Esophagus (tissue), 2 donors: ENCODE measurements around the gene PHF23. TPM values are rescaled to one million over a fixed set of nuclear protein-coding genes. Genes with fewer than 3 reads are reported as not detected.

ENCODE experiments used
- H3K27ac ChIP-seq, 2 donors: one replicate each; pipeline ENCODE4 v1.5.1; 2013; ENCODE audit warnings: low read depth in 2 of 2, mild to moderate bottlenecking in 2 of 2, inconsistent platforms in 1 of 2, low read length in 1 of 2, moderate library complexity in 1 of 2
- H3K27me3 ChIP-seq, 2 donors: one replicate each; pipeline ENCODE4 v1.6.1; 2013; ENCODE audit warnings: low read length in 2 of 2, control low read depth in 1 of 2, mild to moderate bottlenecking in 1 of 2; ENCODE audit not compliant: insufficient read depth in 2 of 2, control insufficient read depth in 1 of 2
- H3K36me3 ChIP-seq, 2 donors: one replicate each; pipeline ENCODE4 v1.6.1; 2013; ENCODE audit warnings: low read length in 1 of 2; ENCODE audit not compliant: control insufficient read depth in 2 of 2, insufficient read depth in 2 of 2
- H3K4me1 ChIP-seq, 2 donors: one replicate each; pipeline ENCODE4 v1.6.1; 2013; ENCODE audit warnings: low read length in 1 of 2; ENCODE audit not compliant: control insufficient read depth in 2 of 2, insufficient read depth in 2 of 2
- H3K4me3 ChIP-seq, 2 donors: one replicate each; pipeline ENCODE4 v1.5.1; 2013; ENCODE audit warnings: low read length in 2 of 2, mild to moderate bottlenecking in 2 of 2, low read depth in 1 of 2, moderate library complexity in 1 of 2
- H3K9me3 ChIP-seq, 2 donors: one replicate each; pipeline ENCODE4 v1.6.1; 2013; ENCODE audit warnings: mild to moderate bottlenecking in 2 of 2, low read depth in 1 of 2, low read length in 1 of 2, moderate library complexity in 1 of 2; ENCODE audit not compliant: control insufficient read depth in 2 of 2, insufficient read depth in 1 of 2
- WGBS, 2 donors: extraction: QIAGEN DNeasy Blood & Tissue Kit; methylation state at CpG; one replicate each; pipeline ENCODE4 v1.1.7; 2013; 5-methylcytosine and 5-hydroxymethylcytosine counted together
- polyA plus RNA-seq, 2 donors: library from polyadenylated mRNA; stranded (reverse); fragments of 200-250 nt; gene quantifications; one replicate each; pipeline ENCODE4 v1.2.3, GENCODE V29; 2013
- donor health status: healthy with polysubstance abuse.
- donor health status: Bipolar disorder and iron deficiency.

PHF23 gene
- polyA plus RNA-seq, 2 donors: 22.4 to 29.6 TPM

- H3K4me1 ChIP-seq: no peaks in the 10 kb centered on the region
- no peaks in the 10 kb centered on the region for H3K27me3 ChIP-seq
- peak overlapping the region in 1 of 2 donors; percentile 59 for H3K27ac ChIP-seq
- peaks cover 10 to 17% of the 10 kb centered on the region in 2 donors for H3K36me3 ChIP-seq
- peak overlapping the region in 1 of 2 donors; percentile 65 for H3K4me3 ChIP-seq
- WGBS, 2 donors: 65 to 67% methylated on average over 7 of the region's 7 CpGs
- H3K9me3 ChIP-seq: no peaks in the 10 kb centered on the region
Measured at GRCh38 chr17:7258731-7259554, 19.7 kb upstream of the PHF23 start.

DNA sequence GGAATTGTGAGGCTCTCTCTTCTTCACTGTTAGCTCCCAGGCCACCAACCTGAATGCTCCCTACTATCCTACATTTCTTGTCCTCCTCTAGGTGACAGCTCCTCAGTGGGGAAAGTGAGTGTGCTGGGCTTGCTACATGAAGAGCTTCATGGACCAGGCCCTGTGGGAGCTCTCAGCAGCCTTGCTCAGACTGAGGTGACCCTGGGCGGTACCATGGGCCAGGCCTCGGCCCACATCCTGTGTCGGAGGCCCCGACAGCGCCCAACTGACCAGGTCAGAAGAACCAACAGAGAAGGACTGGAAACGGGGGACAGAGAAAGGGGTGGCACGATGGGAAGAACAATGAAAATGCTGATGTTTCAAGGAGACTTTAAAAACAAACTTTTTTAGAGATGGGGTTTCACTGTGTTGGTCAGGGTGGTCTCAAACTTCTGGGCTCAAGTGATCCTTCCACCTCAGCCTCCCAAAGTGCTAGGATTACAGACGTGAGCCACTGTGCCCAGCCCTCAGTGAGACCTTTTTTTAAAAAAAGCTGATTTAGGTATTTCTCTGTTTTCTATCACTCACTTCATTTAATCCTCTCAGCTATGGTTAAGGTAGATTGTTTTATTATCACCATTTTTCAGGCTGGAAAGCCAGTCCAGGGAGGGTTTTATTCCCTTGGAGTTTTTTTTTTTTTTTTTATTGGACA, 17.7 kb upstream of the PHF23 start:
- peaks cover 10 to 17% of the 10 kb centered on the region in 2 donors for H3K36me3 ChIP-seq

DNA sequence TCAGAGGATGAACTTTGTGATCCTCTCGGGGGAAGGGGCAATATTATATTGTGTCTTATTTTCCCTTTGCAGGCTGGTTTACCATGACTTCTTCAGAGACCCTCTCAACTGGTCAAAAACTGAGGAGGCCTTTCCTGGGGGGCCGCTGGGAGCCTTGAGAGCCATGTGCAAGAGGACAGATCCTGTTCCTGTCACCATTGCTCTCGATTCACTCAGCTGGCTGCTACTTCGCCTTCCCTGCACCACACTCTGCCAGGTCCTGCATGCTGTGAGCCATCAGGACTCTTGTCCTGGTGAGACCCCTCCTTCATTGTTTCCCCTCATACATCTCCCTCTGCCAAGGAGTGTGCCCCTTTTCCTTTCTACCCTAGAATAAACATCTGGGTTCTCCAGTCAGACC, 15.3 kb upstream of the PHF23 start:
- 90 to 91% methylated on average over 4 of the region's 4 CpGs for WGBS, 2 donors
- Histone ChIP-seq H3K4me3 (no peak overlapping the region), H3K36me3 (peaks cover 10 to 17% of the 10 kb centered on the region in 2 donors), H3K4me1 (peaks cover 2 to 3% of the 10 kb centered on the region in 2 donors), H3K9me3 (no peaks in the 10 kb centered on the region), H3K27me3 (no peaks in the 10 kb centered on the region), H3K27ac (no peak overlapping the region)

More for the DNA sequence above, 17.7 kb upstream of the PHF23 start:
- Histone ChIP-seq H3K9me3 (no peaks in the 10 kb centered on the region), H3K27ac (no peak overlapping the region), H3K27me3 (no peaks in the 10 kb centered on the region), H3K4me3 (no peak overlapping the region), H3K4me1 (peaks cover 0 to 2% of the 10 kb centered on the region in 2 donors)
- 86 to 89% methylated on average over 8 of the region's 8 CpGs for WGBS, 2 donors

GRCh38 chr17:7253082-7253481, 13.8 kb upstream of the PHF23 start:
- no peaks in the 10 kb centered on the region for H3K9me3 ChIP-seq
- peak overlapping the region; percentile 28 to 70 for H3K27ac ChIP-seq
- peaks cover 3 to 6% of the 10 kb centered on the region in 2 donors for H3K4me1 ChIP-seq
- no peaks in the 10 kb centered on the region for H3K27me3 ChIP-seq
- 54 to 71% methylated on average over 5 of the region's 5 CpGs for WGBS, 2 donors
- H3K36me3 ChIP-seq: peaks cover 5 to 13% of the 10 kb centered on the region in 2 donors
- peak overlapping the region in 1 of 2 donors; percentile 77 for H3K4me3 ChIP-seq

DNA sequence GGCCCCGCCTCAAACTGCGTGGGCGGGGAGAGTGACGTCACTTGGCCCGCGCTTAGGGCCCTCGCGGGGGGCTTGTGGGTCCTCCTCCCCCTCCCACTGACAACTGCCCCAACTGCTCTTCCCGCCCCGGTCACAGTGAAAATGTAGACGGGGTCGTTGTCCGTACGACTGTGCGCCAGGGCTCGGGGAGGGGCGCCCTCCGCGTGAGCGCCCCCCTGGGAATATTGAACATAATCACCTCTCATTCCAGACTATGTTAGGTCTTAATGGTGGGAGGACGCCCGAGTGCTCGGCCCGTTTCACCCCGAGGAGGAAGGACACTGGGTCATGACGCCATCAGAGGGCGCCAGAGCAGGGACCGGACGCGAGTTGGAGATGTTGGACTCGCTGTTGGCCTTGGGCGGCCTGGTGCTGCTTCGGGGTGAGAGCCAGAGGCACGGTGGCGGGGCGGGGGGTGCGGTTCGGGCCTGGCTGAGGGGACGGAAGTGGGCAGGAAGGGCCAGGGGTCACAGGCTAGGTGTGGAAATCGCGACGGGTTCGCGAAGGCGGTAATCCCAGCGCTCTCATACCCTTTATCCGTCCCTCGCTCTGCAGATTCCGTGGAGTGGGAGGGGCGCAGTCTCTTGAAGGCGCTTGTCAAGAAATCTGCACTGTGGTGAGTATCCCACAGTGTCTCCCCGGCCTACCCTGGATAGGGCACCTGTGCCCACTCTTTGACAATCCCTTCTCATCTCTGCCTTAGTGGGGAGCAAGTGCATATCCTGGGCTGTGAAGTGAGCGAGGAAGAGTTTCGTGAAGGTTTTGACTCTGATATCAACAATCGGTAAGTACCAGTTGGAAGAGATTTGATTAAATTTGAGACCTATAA, 13.2 kb upstream of the PHF23 start, which contains the start of gene ELP5:
Gene ELP5 (plus strand): TSS at position 40 of the 868 bp plus-strand sequence. CDS start 336 bp downstream, at position 376.
- Histone ChIP-seq H3K9me3 (no peaks in the 10 kb centered on the region), H3K36me3 (peaks cover 5 to 11% of the 10 kb centered on the region in 2 donors), H3K27ac (peak within 1 kb of the TSS; percentile 99 to 100), H3K4me3 (peak within 1 kb of the TSS; percentile 77 to 78), H3K27me3 (no peaks in the 10 kb centered on the region), H3K4me1 (peaks cover 3 to 6% of the 10 kb centered on the region in 2 donors)
- 1% methylated on average over 46 to 55 of the region's 55 CpGs for WGBS, 2 donors

GRCh38 chr17:7251661-7252175, 12.5 kb upstream of the PHF23 start, which contains the start of gene CTDNEP1:
Gene CTDNEP1 (minus strand): TSS chr17:7251734. CDS start chr17:7251296, 438 bp downstream.
- H3K4me3 ChIP-seq: peak within 1 kb of the TSS; percentile 77 to 78
- peaks cover 3 to 6% of the 10 kb centered on the region in 2 donors for H3K4me1 ChIP-seq
- peaks cover 4 to 9% of the 10 kb centered on the region in 2 donors for H3K36me3 ChIP-seq
- no peaks in the 10 kb centered on the region for H3K9me3 ChIP-seq
- WGBS, 2 donors: 1 to 2% methylated on average over 19 to 41 of the region's 41 CpGs
- H3K27me3 ChIP-seq: no peaks in the 10 kb centered on the region
- H3K27ac ChIP-seq: peak within 1 kb of the TSS; percentile 99 to 100

DNA sequence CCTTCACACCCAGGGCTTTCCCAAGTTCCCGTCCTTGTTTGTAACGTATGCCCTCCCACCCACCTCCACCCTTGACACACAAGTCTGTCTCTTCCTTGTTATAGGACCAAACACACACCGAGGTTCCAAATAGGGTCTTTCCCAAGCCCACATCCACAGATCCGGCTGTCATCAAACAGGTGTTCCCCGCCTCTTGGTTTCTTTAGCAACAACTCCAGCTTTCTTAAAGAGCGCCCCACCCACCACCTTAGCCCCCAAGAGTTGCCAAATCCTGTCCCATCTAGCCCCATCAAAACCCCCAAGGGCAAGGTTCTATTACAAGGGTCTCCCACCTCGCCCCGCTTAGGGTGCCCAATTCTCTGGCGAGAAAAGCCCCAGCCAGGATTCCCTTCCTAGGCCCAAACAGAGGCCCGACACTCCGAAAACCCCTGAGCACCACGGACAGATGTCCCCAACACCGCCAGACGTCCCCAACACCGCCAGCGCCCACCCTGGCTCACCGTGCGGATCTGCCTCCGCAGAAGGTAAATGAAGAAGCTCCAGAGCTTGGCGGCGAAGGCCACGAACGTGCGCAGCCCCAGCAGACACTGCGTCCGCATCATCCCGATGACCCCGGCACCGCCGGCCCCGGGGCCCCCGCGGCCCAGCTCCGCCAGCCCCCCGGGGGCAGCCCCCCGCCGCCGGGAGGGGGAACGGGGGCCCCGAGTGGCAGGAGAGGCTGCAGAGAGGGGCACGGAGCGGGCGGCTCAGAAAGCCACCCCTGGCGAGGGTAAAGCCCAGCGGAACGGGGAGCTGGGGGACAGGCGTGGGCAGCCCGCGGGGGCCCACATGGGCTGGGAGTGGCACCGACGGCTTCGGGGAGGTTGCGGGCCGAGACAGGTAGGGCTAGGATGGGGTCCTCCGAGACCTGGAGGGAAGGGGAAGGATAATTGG, 11.7 kb upstream of the PHF23 start:
- WGBS, 2 donors: 0 to 1% methylated on average over 43 to 55 of the region's 55 CpGs

DNA sequence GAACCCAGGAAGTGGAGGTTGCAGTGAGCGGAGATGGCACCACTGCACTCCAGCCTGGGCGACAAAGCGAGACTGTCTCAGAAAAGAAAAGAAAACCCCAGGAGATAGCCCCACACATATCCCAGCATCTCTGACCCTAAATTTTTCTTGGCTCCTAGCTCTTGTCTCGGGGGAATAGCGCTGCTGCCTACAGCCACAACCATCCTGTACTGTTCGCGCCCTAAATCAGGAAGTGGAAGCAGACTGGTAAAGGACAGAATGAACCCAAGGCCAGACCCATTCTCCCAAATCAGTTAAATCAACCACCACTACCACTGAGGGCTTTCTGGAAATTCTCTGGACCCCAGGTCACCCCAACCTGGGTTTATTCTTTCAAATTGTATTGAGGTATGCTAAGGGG, 10.6 kb upstream of the PHF23 start:
- H3K36me3 ChIP-seq: peaks cover 0 to 7% of the 10 kb centered on the region in 2 donors
- H3K9me3 ChIP-seq: no peaks in the 10 kb centered on the region
- H3K4me1 ChIP-seq: peaks cover 3 to 6% of the 10 kb centered on the region in 2 donors
- peak overlapping the region; percentile 12 to 77 for H3K4me3 ChIP-seq
- WGBS, 2 donors: 82 to 84% methylated on average over 7 of the region's 7 CpGs
- H3K27ac ChIP-seq: no peak overlapping the region
- H3K27me3 ChIP-seq: no peaks in the 10 kb centered on the region

More for the DNA sequence above, 11.7 kb upstream of the PHF23 start:
- peak overlapping the region; percentile 77 to 78 for H3K4me3 ChIP-seq
- peaks cover 3 to 6% of the 10 kb centered on the region in 2 donors for H3K4me1 ChIP-seq
- no peaks in the 10 kb centered on the region for H3K9me3 ChIP-seq
- peaks cover 0 to 5% of the 10 kb centered on the region in 2 donors for H3K36me3 ChIP-seq
- H3K27me3 ChIP-seq: no peaks in the 10 kb centered on the region
- H3K27ac ChIP-seq: peak overlapping the region; percentile 99 to 100
